Activated naive CD4-positive, alpha-beta T cell treated with anti-CD3 and anti-CD28 coated beads, Interleukin-2, amount 10 ng/mL, durations not matched to agents 7 days and 5 days (primary cell): ENCODE results near the gene IGF2R.
"Not testable (repeated sequence)": the region's sequence is repeated elsewhere in the genome, so short reads cannot be mapped to it uniquely, and the experiment has no call there.

Experiments used
- CTCF ChIA-PET: fragments of 350-600 bp; sonication (Branson Sonifier 250); formaldehyde crosslinking; loops from one replicate; lab custom pipeline; 2021; ENCODE audit warnings: antibody characterized with exemption; lab: Charles Lee
- DNase-seq: peaks from one replicate; pipeline ENCODE4 v3.0.0-alpha.2; 2020
- H3K27ac Mint-ChIP-seq: one replicate; pipeline ENCODE4 v1.8.0; 2021; ENCODE audit warnings: mild to moderate bottlenecking, moderate library complexity, mixed read lengths
- H3K27me3 Mint-ChIP-seq: one replicate; pipeline ENCODE4 v1.8.0; 2021; ENCODE audit warnings: mild to moderate bottlenecking, mixed read lengths
- H3K36me3 Mint-ChIP-seq: one replicate; pipeline ENCODE4 v1.8.0; 2021; ENCODE audit warnings: mixed read lengths
- H3K4me1 Mint-ChIP-seq: one replicate; pipeline ENCODE4 v1.8.0; 2021; ENCODE audit warnings: mixed read lengths
- H3K4me3 Mint-ChIP-seq: one replicate; pipeline ENCODE4 v1.8.0; 2021; ENCODE audit warnings: mild to moderate bottlenecking, moderate library complexity, mixed read lengths
- H3K9me3 Mint-ChIP-seq: one replicate; pipeline ENCODE4 v1.8.0; 2021; ENCODE audit warnings: mixed read lengths

The IGF2R gene

DNA sequence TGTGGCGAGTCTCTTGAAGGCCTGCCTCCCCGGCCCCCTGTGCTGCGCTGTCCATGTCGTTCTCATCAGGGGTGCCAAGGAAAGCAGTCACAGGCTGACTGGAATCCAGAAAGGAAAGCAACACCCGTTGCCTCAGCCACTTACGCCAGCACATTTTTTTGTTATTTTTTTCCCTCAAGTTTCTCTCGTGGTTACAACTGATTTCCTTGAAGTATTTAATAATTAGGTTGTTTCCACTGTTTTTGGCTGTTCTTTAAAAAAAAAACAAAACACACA is 134.9 kb downstream of the IGF2R start:
- no peaks in the 10 kb centered on the region for H3K9me3 Mint-ChIP-seq
- no peak overlapping the region for H3K4me3 Mint-ChIP-seq
- no peak overlapping the region for H3K27ac Mint-ChIP-seq
- H3K27me3 Mint-ChIP-seq = no peaks in the 10 kb centered on the region
- no peak for DNase-seq
- CTCF ChIA-PET = interaction anchor here (2.2 kb wide), 1 partner anchor 240 kb away, joined by 6 read pairs; no protein-coding TSS in a partner anchor
- H3K4me1 Mint-ChIP-seq = peaks cover 32% of the 10 kb centered on the region
- peaks cover 48% of the 10 kb centered on the region for H3K36me3 Mint-ChIP-seq

DNA sequence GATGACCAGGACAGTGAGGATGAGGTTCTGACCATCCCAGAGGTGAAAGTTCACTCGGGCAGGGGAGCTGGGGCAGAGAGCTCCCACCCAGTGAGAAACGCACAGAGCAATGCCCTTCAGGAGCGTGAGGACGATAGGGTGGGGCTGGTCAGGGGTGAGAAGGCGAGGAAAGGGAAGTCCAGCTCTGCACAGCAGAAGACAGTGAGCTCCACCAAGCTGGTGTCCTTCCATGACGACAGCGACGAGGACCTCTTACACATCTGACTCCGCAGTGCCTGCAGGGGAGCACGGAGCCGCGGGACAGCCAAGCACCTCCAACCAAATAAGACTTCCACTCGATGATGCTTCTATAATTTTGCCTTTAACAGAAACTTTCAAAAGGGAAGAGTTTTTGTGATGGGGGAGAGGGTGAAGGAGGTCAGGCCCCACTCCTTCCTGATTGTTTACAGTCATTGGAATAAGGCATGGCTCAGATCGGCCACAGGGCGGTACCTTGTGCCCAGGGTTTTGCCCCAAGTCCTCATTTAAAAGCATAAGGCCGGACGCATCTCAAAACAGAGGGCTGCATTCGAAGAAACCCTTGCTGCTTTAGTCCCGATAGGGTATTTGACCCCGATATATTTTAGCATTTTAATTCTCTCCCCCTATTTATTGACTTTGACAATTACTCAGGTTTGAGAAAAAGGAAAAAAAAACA is 136.1 kb downstream of the IGF2R start:
- Mint-ChIP-seq H3K27me3 (no peaks in the 10 kb centered on the region), H3K4me3 (no peak overlapping the region), H3K27ac (peak overlapping the region; percentile 73), H3K4me1 (peaks cover 33% of the 10 kb centered on the region), H3K36me3 (peaks cover 43% of the 10 kb centered on the region), H3K9me3 (no peaks in the 10 kb centered on the region)
- CTCF ChIA-PET = interaction anchor here (0.9 kb wide), 1 partner anchor 162 kb away, joined by 3 read pairs; no protein-coding TSS in a partner anchor
- no peak for DNase-seq

DNA sequence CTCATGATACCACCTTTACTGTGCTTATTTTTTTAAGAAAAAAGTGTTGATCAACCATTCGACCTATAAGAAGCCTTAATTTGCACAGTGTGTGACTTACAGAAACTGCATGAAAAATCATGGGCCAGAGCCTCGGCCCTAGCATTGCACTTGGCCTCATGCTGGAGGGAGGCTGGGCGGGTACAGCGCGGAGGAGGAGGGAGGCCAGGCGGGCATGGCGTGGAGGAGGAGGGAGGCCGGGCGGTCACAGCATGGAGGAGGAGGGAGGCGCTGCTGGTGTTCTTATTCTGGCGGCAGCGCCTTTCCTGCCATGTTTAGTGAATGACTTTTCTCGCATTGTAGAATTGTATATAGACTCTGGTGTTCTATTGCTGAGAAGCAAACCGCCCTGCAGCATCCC is 137.1 kb downstream of the IGF2R start:
- H3K27ac Mint-ChIP-seq = no peak overlapping the region
- CTCF ChIA-PET = no interaction called here
- H3K9me3 Mint-ChIP-seq = no peaks in the 10 kb centered on the region
- peaks cover 32% of the 10 kb centered on the region for H3K4me1 Mint-ChIP-seq
- H3K27me3 Mint-ChIP-seq = no peaks in the 10 kb centered on the region
- H3K4me3 Mint-ChIP-seq = no peak overlapping the region
- peaks cover 47% of the 10 kb centered on the region for H3K36me3 Mint-ChIP-seq
- DNase-seq = no peak

DNA sequence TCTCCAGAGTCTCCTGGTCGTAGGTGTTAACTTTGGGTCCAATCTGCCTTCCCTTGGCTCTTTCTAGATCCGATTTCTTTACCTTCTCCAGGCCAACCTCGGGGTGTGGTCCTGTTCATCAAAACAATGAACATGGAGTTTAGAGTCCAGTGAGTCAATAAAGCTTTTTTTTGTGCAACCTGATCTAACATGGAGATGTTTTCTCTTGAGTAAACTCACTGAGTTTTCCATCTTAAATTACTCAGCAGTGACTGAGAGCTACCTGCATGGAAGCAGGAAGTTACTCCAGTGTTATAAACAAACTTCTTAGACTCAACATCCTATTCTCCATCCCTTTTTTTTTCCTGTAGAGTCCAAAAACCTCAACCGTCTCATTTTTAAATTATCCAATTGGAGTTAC is 137.8 kb downstream of the IGF2R start:
- H3K36me3 Mint-ChIP-seq = peaks cover 42% of the 10 kb centered on the region
- no peak overlapping the region for H3K27ac Mint-ChIP-seq
- H3K9me3 Mint-ChIP-seq = no peaks in the 10 kb centered on the region
- DNase-seq = no peak
- H3K4me3 Mint-ChIP-seq = no peak overlapping the region
- H3K27me3 Mint-ChIP-seq = no peaks in the 10 kb centered on the region
- CTCF ChIA-PET = no interaction called here
- peaks cover 25% of the 10 kb centered on the region for H3K4me1 Mint-ChIP-seq

DNA sequence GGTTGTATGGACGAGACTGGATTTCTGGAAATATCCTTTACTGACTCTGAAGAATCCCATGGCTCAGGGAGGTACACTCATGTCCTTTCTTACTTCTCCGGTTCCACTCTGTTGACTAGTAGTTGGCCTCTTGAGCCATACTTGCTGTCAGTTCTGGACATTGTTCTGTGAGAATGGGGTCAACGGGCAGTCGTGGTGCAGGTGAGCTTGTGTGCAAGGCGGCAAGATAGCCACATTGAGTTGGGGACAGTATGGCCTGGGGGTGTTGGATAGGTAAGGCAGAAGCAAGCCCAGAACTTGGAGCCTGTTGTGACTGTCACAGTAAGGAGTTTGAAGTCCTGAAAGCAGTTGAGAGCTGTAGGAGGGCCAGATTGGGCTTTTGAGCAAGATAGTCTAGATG is 139.2 kb downstream of the IGF2R start:
- no peak for DNase-seq
- no peaks in the 10 kb centered on the region for H3K27me3 Mint-ChIP-seq
- peaks cover 36% of the 10 kb centered on the region for H3K36me3 Mint-ChIP-seq
- CTCF ChIA-PET = interaction anchor here (0.6 kb wide), 1 partner anchor 272 kb away, joined by 4 read pairs; no protein-coding TSS in a partner anchor
- no peaks in the 10 kb centered on the region for H3K9me3 Mint-ChIP-seq
- H3K4me3 Mint-ChIP-seq = no peak overlapping the region
- no peak overlapping the region for H3K27ac Mint-ChIP-seq
- H3K4me1 Mint-ChIP-seq = peaks cover 25% of the 10 kb centered on the region

DNA sequence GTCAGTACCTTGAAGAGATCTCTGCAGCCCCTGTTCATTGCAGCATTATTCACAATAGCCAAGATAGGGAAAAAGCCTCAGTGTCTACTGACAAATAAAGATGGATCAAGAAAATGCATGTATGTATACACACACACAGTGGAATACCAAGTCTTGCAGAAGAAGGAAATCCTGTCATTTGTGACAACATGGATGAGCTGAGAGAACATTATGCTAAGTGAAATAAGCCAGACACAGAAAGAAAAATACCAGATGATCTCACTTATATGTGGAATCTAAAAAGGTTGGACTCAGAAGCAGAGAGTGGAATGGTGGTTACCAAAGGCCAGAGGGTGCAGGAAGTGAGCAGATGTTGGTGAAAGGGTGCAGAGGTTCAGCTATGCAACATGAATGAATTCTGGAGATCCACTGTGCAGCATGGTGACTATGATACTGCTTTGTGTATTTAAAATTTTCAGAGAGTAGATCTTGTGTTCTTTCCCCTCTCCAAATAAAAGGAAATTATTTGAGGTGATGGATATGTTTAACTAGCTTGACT is 141.8 kb downstream of the IGF2R start:
- no peak overlapping the region for H3K4me3 Mint-ChIP-seq
- H3K27me3 Mint-ChIP-seq = no peaks in the 10 kb centered on the region
- peaks cover 25% of the 10 kb centered on the region for H3K36me3 Mint-ChIP-seq
- no peak overlapping the region for H3K27ac Mint-ChIP-seq
- no peak for DNase-seq
- H3K4me1 Mint-ChIP-seq = peaks cover 23% of the 10 kb centered on the region
- CTCF ChIA-PET = no interaction called here
- H3K9me3 Mint-ChIP-seq = no peaks in the 10 kb centered on the region

DNA sequence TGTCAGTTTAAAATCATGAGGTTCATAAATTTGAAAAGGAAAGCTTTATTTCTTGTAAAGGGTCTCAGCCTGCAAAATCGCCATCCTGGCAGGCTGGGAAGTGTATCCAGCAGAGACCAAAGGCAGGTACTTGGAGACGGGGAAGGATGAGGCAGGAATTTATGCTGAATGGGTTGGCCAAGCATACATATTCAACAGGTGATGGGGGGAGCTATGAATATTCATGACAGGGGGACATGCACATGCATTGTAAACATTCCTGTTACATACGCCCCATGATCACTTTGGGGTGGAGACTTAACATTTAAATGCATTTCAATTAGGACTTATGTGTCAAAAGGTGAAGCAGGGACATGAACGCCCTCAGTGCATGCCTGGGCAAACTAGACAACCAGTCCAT is 142.9 kb downstream of the IGF2R start:
- no peaks in the 10 kb centered on the region for H3K27me3 Mint-ChIP-seq
- peaks cover 23% of the 10 kb centered on the region for H3K4me1 Mint-ChIP-seq
- H3K9me3 Mint-ChIP-seq = no peaks in the 10 kb centered on the region
- H3K36me3 Mint-ChIP-seq = peaks cover 22% of the 10 kb centered on the region
- H3K4me3 Mint-ChIP-seq = no peak overlapping the region
- no peak overlapping the region for H3K27ac Mint-ChIP-seq
- CTCF ChIA-PET = no interaction called here
- DNase-seq = no peak

DNA sequence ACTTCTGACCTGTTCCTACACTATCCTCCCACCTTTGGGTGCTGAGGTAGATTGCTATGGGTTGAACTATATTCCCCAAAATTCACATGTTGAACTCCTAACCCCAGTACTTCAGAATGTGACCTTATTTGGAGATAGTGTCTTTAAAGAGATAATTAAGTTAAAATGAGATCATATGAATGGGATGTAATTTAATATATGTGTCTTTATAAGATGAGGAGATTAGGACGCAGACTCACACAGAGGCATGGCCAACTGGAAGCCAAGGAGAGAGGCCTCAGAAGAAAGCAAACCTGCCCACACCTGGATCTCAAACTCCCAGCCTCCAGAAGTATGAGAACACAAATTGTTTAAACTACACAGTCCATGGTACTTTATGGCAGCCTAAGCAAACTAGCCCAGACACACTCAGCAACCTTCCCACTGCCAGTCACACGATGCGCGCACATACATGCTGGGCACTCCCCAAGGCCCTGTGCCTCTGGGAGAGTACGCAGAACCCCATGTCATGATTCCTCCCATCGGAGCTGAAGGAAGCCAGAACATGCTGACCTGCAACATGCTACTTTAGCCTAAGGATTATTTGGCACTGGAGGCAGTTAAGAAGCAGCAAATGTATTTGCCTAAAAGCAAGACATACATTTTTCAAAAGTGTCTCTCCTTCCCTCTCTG is 143.9 kb downstream of the IGF2R start:
- H3K27ac Mint-ChIP-seq = no peak overlapping the region
- H3K4me3 Mint-ChIP-seq = no peak overlapping the region
- H3K4me1 Mint-ChIP-seq = peaks cover 23% of the 10 kb centered on the region
- H3K36me3 Mint-ChIP-seq = peaks cover 20% of the 10 kb centered on the region
- H3K27me3 Mint-ChIP-seq = no peaks in the 10 kb centered on the region
- H3K9me3 Mint-ChIP-seq = peaks cover 2% of the 10 kb centered on the region
- DNase-seq = no peak
- CTCF ChIA-PET = no interaction called here

DNA sequence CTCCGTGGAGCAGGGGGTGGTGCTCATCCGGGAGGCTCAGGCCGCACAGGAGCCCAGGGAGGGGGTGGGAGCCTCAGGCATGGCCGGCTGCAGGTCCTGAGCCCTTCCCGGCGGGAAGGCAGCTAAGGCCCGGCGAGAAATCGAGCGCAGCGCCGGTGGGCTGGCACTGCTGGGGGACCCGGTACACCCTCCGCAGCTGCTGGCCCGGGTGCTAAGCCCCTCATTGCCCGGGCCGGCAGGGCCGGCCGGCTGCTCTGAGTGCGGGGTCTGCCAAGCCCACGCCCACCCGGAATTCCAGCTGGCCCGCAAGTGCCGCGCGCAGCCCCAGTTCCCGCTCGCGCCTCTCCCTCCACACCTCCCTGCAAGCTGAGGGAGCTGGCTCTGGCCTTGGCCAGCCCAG is 145.7 kb downstream of the IGF2R start:
- H3K9me3 Mint-ChIP-seq, DNase-seq, H3K27ac Mint-ChIP-seq, H3K27me3 Mint-ChIP-seq, CTCF ChIA-PET, H3K4me3 Mint-ChIP-seq: not testable (repeated sequence)
- Mint-ChIP-seq H3K36me3 (peaks cover 21% of the 10 kb centered on the region), H3K4me1 (peaks cover 12% of the 10 kb centered on the region)

DNA sequence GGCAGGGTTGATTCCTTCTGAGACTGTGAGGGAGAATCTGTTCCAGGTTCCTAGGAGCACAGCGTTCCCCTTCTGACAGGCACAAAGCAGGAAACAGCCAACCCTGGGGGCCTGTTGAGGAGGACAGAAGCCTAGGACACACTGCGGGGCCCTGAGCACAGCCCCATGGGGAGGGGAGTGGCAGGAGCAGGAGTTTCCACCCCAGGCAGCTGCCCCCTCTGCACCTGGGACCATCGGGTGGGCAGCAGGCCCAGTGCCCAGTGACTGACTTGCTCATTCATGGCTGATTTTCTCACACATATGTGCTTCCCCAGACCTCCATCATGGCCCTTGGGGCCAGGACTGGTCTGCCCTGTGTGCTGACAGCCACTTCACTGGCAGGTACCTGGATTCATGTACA is 146.5 kb downstream of the IGF2R start:
- CTCF ChIA-PET = no interaction called here
- Mint-ChIP-seq H3K4me3 (no peak overlapping the region), H3K9me3 (peaks cover 4% of the 10 kb centered on the region), H3K36me3 (peaks cover 18% of the 10 kb centered on the region), H3K27me3 (no peaks in the 10 kb centered on the region), H3K4me1 (peaks cover 5% of the 10 kb centered on the region), H3K27ac (no peak overlapping the region)
- DNase-seq = no peak

DNA sequence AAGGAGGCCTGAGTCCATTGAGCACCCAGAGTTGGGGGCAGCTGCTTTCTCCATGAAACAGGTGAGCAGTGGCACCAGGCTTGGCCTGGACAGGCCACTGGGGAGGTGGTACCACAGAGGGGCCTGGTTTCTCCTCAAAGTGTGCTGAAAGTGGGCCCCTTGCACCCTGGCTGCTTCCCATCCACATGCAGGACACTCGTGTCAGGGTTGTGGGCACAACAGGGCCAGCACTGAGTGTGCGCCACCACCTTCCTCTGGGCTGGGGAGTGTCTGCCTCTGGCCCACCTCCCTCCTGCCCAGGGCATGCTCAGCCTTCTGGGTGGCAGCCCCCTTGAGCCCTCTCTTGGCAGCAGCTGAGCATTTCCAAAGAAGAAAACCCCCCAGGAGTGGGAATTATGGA is 147.5 kb downstream of the IGF2R start:
- H3K27ac Mint-ChIP-seq = no peak overlapping the region
- CTCF ChIA-PET = no interaction called here

DNA sequence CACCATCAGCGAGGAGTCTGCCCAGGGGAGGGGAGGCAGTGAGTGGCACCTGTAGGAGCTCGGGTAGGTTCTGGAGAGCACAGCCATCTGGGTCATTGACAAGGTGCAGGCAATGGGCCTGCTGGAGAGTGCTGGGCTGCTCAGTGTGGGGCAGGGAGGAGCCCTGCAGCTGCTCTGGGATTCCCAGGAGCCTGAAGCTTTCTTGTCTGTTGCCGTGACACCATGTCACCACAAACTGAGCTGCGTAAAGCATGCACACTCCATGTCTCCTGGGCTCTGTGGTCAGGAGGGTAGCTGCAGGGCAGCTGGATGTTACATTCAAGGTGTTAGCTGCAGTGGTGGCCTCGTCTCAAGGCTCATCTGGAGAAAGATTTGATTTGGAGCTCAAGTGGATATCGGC is 148.3 kb downstream of the IGF2R start:
- Mint-ChIP-seq H3K4me1 (no peaks in the 10 kb centered on the region), H3K36me3 (peaks cover 14% of the 10 kb centered on the region), H3K4me3 (no peak overlapping the region), H3K9me3 (peaks cover 4% of the 10 kb centered on the region), H3K27ac (no peak overlapping the region), H3K27me3 (no peaks in the 10 kb centered on the region)
- CTCF ChIA-PET = interaction anchor here (1.3 kb wide), 1 partner anchor 21 kb away, joined by 4 read pairs; no protein-coding TSS in a partner anchor
- no peak for DNase-seq

More for the DNA sequence above, 147.5 kb downstream of the IGF2R start:
- Mint-ChIP-seq H3K27me3 (no peaks in the 10 kb centered on the region), H3K9me3 (peaks cover 4% of the 10 kb centered on the region), H3K36me3 (peaks cover 14% of the 10 kb centered on the region), H3K4me3 (no peak overlapping the region), H3K4me1 (no peaks in the 10 kb centered on the region)
- no peak for DNase-seq

DNA sequence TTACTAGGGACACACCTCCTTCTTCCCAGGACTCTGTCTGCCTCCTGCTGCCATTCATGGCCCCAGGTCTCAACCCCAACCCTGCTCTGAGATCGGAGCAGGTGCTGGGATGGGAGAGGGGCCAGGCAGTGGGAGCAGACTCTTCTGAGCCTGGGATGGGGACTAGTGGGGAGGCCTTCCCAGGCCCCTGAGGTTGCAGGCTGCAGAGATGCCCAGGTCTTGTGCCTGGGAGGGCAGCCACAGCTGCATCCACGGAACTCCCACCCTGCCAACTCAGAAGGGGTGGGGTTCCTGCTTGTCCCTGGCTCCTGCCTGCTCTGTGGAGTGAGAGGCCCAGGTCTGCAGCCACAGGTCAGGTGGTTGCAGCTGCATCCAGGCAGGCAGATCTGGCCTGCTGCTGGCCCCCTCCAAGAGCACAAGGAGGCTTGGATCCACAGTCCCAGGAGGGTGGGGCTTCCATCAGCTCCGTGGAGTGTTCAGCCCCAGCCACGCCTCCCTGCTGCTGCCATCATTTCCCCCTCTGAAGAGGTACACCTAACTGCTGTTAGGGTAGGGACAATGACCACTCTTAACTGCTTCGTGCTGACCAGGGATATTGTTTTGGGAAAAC is 149.8 kb downstream of the IGF2R start:
- no peak for DNase-seq
- H3K27ac Mint-ChIP-seq = no peak overlapping the region
- H3K4me3 Mint-ChIP-seq = no peak overlapping the region
- CTCF ChIA-PET = interaction anchor here (1.3 to 1.4 kb wide), 2 partner anchors 18 to 20 kb away, joined by 4 read pairs; no protein-coding TSS in a partner anchor
- no peaks in the 10 kb centered on the region for H3K27me3 Mint-ChIP-seq
- H3K36me3 Mint-ChIP-seq = peaks cover 12% of the 10 kb centered on the region
- H3K9me3 Mint-ChIP-seq = peaks cover 4% of the 10 kb centered on the region
- H3K4me1 Mint-ChIP-seq = no peaks in the 10 kb centered on the region

DNA sequence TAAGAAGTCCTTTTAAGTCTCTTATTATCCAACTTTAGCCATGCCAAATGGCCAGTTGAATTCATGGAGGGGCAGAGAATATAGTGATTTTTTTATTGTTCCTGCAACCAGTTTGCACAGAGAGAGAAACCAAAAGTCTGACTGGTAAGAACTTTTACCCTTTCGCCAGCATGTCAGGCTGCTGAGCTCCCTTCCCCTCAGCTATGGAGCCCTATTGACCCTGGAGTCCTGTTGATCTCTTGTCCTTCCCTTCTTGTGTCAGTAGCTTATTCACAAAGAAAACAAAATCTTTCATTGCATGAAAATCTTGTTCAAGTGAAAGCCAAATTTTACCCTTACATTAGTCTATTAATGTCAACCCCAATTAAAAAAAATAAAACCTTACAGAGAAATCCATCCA is 151.2 kb downstream of the IGF2R start:
- no peak for DNase-seq
- H3K27ac Mint-ChIP-seq = no peak overlapping the region
- CTCF ChIA-PET = no interaction called here
- H3K27me3 Mint-ChIP-seq = no peaks in the 10 kb centered on the region
- H3K4me3 Mint-ChIP-seq = no peak overlapping the region
- H3K9me3 Mint-ChIP-seq = peaks cover 4% of the 10 kb centered on the region
- no peaks in the 10 kb centered on the region for H3K4me1 Mint-ChIP-seq
- peaks cover 10% of the 10 kb centered on the region for H3K36me3 Mint-ChIP-seq
